Epithelial cell of esophagus (primary cell): ENCODE measurements around the gene TMEM183A.
A peak's percentile ranks its signal among the peaks of the same experiment; 100 is the strongest.

Experiments
- DNase-seq: peaks from one replicate; pipeline ENCODE4 v3.0.0; 2010; ENCODE audit warnings: low read depth
- H3K4me3 ChIP-seq: 2 replicates; pipeline ENCODE4 v1.5.1; 2011; ENCODE audit warnings: mild to moderate bottlenecking, low read length, control low read depth
- TF ChIP-seq, protein P1 (sequence below): IDR thresholded peaks from 2 replicates; pipeline ENCODE4 v1.5.1; 2011; ENCODE audit warnings: low read depth, mild to moderate bottlenecking, low read length, control low read depth, inconsistent platforms; ENCODE audit not compliant: insufficient read depth; ENCODE audit errors: missing control alignments

The TMEM183A gene

DNA sequence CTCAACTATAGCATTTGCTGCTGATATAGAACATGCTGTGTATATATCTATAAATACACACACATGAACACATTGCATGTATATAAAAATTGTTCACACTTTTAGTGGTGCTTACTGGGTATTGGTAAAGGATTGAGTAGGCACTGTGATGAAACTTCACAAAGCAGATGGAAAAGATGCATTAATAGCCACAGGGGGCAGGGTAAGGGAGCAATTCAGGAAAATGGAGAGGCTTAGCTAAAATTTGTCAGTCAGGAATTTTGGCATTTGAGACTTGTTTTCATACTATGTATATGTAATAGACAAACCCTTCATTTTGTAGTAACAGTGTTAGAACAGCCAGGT lies 18.5 kb downstream of the TMEM183A start:
- DNase-seq, result no peak
- peak overlapping the region; percentile 43 for H3K4me3 ChIP-seq
- TF ChIP-seq, protein P1, sequence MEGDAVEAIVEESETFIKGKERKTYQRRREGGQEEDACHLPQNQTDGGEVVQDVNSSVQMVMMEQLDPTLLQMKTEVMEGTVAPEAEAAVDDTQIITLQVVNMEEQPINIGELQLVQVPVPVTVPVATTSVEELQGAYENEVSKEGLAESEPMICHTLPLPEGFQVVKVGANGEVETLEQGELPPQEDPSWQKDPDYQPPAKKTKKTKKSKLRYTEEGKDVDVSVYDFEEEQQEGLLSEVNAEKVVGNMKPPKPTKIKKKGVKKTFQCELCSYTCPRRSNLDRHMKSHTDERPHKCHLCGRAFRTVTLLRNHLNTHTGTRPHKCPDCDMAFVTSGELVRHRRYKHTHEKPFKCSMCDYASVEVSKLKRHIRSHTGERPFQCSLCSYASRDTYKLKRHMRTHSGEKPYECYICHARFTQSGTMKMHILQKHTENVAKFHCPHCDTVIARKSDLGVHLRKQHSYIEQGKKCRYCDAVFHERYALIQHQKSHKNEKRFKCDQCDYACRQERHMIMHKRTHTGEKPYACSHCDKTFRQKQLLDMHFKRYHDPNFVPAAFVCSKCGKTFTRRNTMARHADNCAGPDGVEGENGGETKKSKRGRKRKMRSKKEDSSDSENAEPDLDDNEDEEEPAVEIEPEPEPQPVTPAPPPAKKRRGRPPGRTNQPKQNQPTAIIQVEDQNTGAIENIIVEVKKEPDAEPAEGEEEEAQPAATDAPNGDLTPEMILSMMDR, result no peak

- peak within 1 kb of the TSS; percentile 78 for H3K4me3 ChIP-seq
- TF ChIP-seq, protein P1, result no peak
- DNase-seq, result peak; percentile 86
These were observed 19.0 kb downstream of the TMEM183A start, which contains the start of gene PPFIA4 for GRCh38 chr1:203026031-203026665. Gene PPFIA4, plus strand, starts transcription at chr1:203026491. Its CDS starts 12,518 bp downstream, at chr1:203039009.

- TF ChIP-seq, protein P1, result no peak
- no peak for DNase-seq
- H3K4me3 ChIP-seq, result peak overlapping the region; percentile 78
These were observed 19.8 kb downstream of the TMEM183A start for GRCh38 chr1:203026666-203027663.

DNA sequence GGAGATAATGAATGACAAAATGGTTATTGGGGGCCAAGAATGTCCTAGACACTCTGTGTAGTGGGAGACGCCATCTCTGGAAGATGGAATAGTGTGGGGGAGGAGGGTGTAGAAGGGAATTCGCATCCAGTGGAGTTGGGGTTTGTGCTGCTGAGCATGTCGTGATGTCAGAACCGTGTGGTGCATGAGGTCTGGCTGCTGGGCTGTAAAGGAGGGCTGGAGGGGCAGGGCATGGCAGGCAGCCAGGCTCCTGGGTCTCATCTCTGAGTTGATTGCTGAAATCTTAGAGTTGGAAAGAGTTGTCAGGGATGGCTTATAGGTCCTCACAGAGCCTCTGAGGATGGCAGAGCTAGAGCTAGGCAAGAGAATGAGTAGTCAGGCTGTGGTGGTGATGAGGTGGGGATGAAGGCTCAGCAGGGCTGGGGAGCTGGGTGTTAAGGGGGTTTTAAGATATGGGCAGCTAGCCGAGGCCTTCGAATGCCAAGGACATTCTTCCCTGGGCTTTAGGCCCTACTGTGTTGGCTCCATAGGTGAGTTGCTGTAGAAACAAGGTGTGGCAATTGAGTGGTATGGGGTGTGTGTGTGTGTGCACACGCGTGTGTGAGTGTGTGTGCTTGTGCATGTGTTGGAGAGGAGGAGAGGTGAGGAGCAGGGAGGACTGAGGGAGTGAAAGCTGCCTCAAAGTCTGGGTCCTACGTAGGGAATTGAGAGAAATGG lies 21.1 kb downstream of the TMEM183A start:
- no peak for DNase-seq
- TF ChIP-seq, protein P1, result no peak
- no peak overlapping the region for H3K4me3 ChIP-seq

DNA sequence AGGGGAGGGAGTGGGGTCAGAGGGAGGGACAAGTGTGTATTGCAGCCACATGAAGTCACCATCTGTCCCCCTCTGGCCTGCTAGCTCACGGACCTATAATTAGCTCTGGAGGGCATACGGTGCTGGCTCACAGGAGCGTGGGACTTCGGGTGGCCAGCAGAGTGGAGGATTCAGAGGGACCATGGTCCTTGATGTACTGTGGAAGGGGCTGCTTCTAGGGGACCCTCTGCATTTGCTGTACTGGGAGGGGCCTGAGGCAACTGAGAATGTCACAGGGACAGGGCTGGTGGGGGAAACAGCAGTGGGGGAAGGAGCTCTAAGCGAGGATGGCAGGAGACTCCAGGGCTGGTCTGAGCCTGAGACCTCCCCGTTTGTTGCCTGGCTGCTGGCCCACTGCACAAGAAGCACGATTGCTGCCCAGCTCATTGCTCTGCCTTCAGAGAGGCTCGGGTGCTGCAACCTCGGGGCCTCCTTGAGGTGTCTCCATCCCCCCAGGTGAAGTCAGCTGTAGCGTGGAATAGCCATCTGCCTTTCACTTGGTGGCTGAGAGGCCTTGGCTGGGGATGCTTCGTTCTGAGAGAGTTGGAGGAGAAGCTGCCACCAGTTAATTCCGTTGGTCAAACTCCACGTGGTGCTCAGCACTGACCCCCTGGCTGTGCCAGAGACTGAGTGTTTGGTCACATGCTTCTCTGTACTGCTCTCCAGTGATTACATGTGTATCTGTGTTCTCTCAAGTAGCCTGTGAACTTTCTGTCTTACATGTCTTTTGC lies 21.8 kb downstream of the TMEM183A start:
- no peak overlapping the region for H3K4me3 ChIP-seq
- TF ChIP-seq, protein P1, result no peak
- no peak for DNase-seq

- TF ChIP-seq, protein P1, result peak; percentile 37
- H3K4me3 ChIP-seq, result no peak overlapping the region
- DNase-seq, result no peak
These were observed 24.3 kb downstream of the TMEM183A start for GRCh38 chr1:203031467-203031866.
